HG03439 (cell line): ENCODE data around the gene EEF2K.

Experiments used
- ATAC-seq: cut with Tn5 transposase; IDR thresholded peaks from one replicate; pipeline ENCODE4 v1.9.1; 2021; ENCODE audit warnings: mild to moderate bottlenecking, moderate library complexity; ENCODE audit not compliant: unreplicated experiment

EEF2K gene

GRCh38 chr16:22328081-22328725 is 122.1 kb downstream of the EEF2K start:
- no peak for ATAC-seq

GRCh38 chr16:22329199-22329695 is 123.2 kb downstream of the EEF2K start:
- ATAC-seq = no peak

GRCh38 chr16:22330326-22330725 is 124.2 kb downstream of the EEF2K start:
- ATAC-seq = no peak

- ATAC-seq = no peak
Measured at GRCh38 chr16:22333457-22333994, 127.4 kb downstream of the EEF2K start.

- ATAC-seq = no peak
Measured at GRCh38 chr16:22335668-22336246, 129.7 kb downstream of the EEF2K start.

- no peak for ATAC-seq
Measured at GRCh38 chr16:22336581-22336980, 130.5 kb downstream of the EEF2K start.

GRCh38 chr16:22337045-22337444 is 131.0 kb downstream of the EEF2K start:
- ATAC-seq = no peak

GRCh38 chr16:22337849-22338635 is 132.0 kb downstream of the EEF2K start:
- no peak for ATAC-seq
